ENCODE results near the gene BAX. TPM values are rescaled to one million over a fixed set of nuclear protein-coding genes. Genes with fewer than 3 reads are reported as not detected.

Gene BAX
- total RNA-seq, 1 donor from 2014 or later, result 237 TPM

GRCh38 chr19:48961673-48962028 is 7.0 kb downstream of the BAX start:
- DNase-seq (ENCODE audit: extremely low read depth, low read depth, low spot score), result no peak

- DNase-seq (ENCODE audit: extremely low read depth, low read depth, low spot score), result no peak
These were observed 7.6 kb downstream of the BAX start for GRCh38 chr19:48962029-48962848.

- DNase-seq (ENCODE audit: extremely low read depth, low read depth, low spot score), result no peak
These were observed 8.1 kb downstream of the BAX start for GRCh38 chr19:48962849-48963165.

GRCh38 chr19:48963371-48964204 is 8.9 kb downstream of the BAX start:
- no peak for DNase-seq (ENCODE audit: extremely low read depth, low read depth, low spot score)

GRCh38 chr19:48964205-48965039 is 9.7 kb downstream of the BAX start:
- no peak for DNase-seq (ENCODE audit: extremely low read depth, low read depth, low spot score)

- no peak for DNase-seq (ENCODE audit: extremely low read depth, low read depth, low spot score)
These were observed 10.5 kb downstream of the BAX start, which contains the start of gene FTL for GRCh38 chr19:48965040-48965805. FTL (plus strand) TSS chr19:48965309; CDS start chr19:48965508, 199 bp downstream.

GRCh38 chr19:48965806-48966540 is 11.3 kb downstream of the BAX start:
- DNase-seq (ENCODE audit: extremely low read depth, low read depth, low spot score), result no peak

GRCh38 chr19:48966541-48967345 is 12.1 kb downstream of the BAX start:
- no peak for DNase-seq (ENCODE audit: extremely low read depth, low read depth, low spot score)

- DNase-seq (ENCODE audit: extremely low read depth, low read depth, low spot score), result no peak
These were observed 12.9 kb downstream of the BAX start for GRCh38 chr19:48967346-48968178.

GRCh38 chr19:48968179-48968661 is 13.5 kb downstream of the BAX start:
- no peak for DNase-seq (ENCODE audit: extremely low read depth, low read depth, low spot score)

- no peak for DNase-seq (ENCODE audit: extremely low read depth, low read depth, low spot score)
These were observed 14.1 kb downstream of the BAX start for GRCh38 chr19:48968813-48969218.

GRCh38 chr19:48969276-48970138 is 14.8 kb downstream of the BAX start:
- DNase-seq (ENCODE audit: extremely low read depth, low read depth, low spot score), result no peak

- no peak for DNase-seq (ENCODE audit: extremely low read depth, low read depth, low spot score)
These were observed 15.6 kb downstream of the BAX start for GRCh38 chr19:48970139-48970766.

GRCh38 chr19:48970923-48971395 is 16.3 kb downstream of the BAX start:
- no peak for DNase-seq (ENCODE audit: extremely low read depth, low read depth, low spot score)

- no peak for DNase-seq (ENCODE audit: extremely low read depth, low read depth, low spot score)
These were observed 21.5 kb downstream of the BAX start for GRCh38 chr19:48975947-48976847.
